HG03108 (cell line): ENCODE results near the gene MRPL11.
"Not testable (repeated sequence)": the region's sequence is repeated elsewhere in the genome, so short reads cannot be mapped to it uniquely, and the experiment has no call there.

Experiments used
- ATAC-seq: cut with Tn5 transposase; IDR thresholded peaks from one replicate; pipeline ENCODE4 v1.9.1; 2021; ENCODE audit warnings: moderate library complexity; ENCODE audit not compliant: unreplicated experiment

Gene MRPL11

GRCh38 chr11:66431871-66432329 lies 6.7 kb downstream of the MRPL11 start:
- not testable (repeated sequence) for ATAC-seq

- not testable (repeated sequence) for ATAC-seq
These were observed 7.4 kb downstream of the MRPL11 start for GRCh38 chr11:66431287-66431686.

- ATAC-seq, result no peak
These were observed 8.6 kb downstream of the MRPL11 start for GRCh38 chr11:66429983-66430602.

- ATAC-seq, result no peak
These were observed 9.7 kb downstream of the MRPL11 start for GRCh38 chr11:66428933-66429332.

GRCh38 chr11:66426314-66426713 lies 12.3 kb downstream of the MRPL11 start:
- no peak for ATAC-seq

- ATAC-seq, result peak; percentile 65
These were observed 17.0 kb downstream of the MRPL11 start for GRCh38 chr11:66421492-66422205.

- ATAC-seq, result no peak
These were observed 17.8 kb downstream of the MRPL11 start, which contains the start of gene NPAS4 for GRCh38 chr11:66420671-66421476. Gene NPAS4 (plus strand): TSS chr11:66421035. CDS start chr11:66421180, 145 bp downstream.

GRCh38 chr11:66419825-66420224 lies 18.8 kb downstream of the MRPL11 start:
- ATAC-seq, result no peak

- ATAC-seq, result no peak
These were observed 19.7 kb downstream of the MRPL11 start for GRCh38 chr11:66418986-66419308.

GRCh38 chr11:66418168-66418985 lies 20.3 kb downstream of the MRPL11 start:
- no peak for ATAC-seq

- ATAC-seq, result no peak
These were observed 21.6 kb downstream of the MRPL11 start for GRCh38 chr11:66417000-66417399.

GRCh38 chr11:66415423-66415822 lies 23.2 kb downstream of the MRPL11 start:
- no peak for ATAC-seq

- no peak for ATAC-seq
These were observed 24.3 kb downstream of the MRPL11 start for GRCh38 chr11:66414120-66414934.

GRCh38 chr11:66413167-66413566 lies 25.5 kb downstream of the MRPL11 start:
- no peak for ATAC-seq

GRCh38 chr11:66412110-66412509 lies 26.5 kb downstream of the MRPL11 start:
- ATAC-seq, result no peak

GRCh38 chr11:66411323-66411722 lies 27.3 kb downstream of the MRPL11 start:
- ATAC-seq, result no peak

- ATAC-seq, result no peak
These were observed 28.5 kb downstream of the MRPL11 start for GRCh38 chr11:66410191-66410590.

- no peak for ATAC-seq
These were observed 29.4 kb downstream of the MRPL11 start for GRCh38 chr11:66409226-66409625.

GRCh38 chr11:66408488-66409214 lies 30.0 kb downstream of the MRPL11 start:
- no peak for ATAC-seq
